CD4-positive, alpha-beta T cell (primary cell): ENCODE results near the gene BET1L. TPM values are rescaled to one million over a fixed set of nuclear protein-coding genes. Genes with fewer than 3 reads are reported as not detected.

Experiments
- ATAC-seq: fragments of 200-7000 bp; cut with Tn5 transposase; one replicate; pipeline ENCODE4 v1.10.0; 2022; ENCODE audit warnings: mild to moderate bottlenecking; ENCODE audit not compliant: poor library complexity
- CTCF ChIA-PET: fragments of 350-600 bp; sonication (Branson Sonifier 250); formaldehyde crosslinking; loops from one replicate; lab custom pipeline; 2021; ENCODE audit warnings: antibody characterized with exemption, inconsistent platforms; lab: Charles Lee
- POLR2A ChIA-PET: fragments of 350-600 bp; sonication (Branson Sonifier 250); formaldehyde crosslinking; loops from one replicate; lab custom pipeline; 2021; ENCODE audit warnings: antibody characterized with exemption, inconsistent platforms; lab: Charles Lee
- DNase-seq, 14 experiments: peaks; one replicate each; pipeline ENCODE4 v3.0.0-alpha.2; 2013 to 2020; ENCODE audit warnings: mixed read lengths in 2 of 14
- H3K27ac ChIP-seq, 2 donors: one replicate each; pipeline versions ENCODE4 v1.5.1 to v1.7.0; 2013; ENCODE audit warnings: low read length in 2 of 2, low read depth in 1 of 2, mild to moderate bottlenecking in 1 of 2
- H3K27me3 ChIP-seq, 2 experiments: 1 replicate in 1 of 2; 2 replicates in 1 of 2; pipeline versions ENCODE4 v1.6.1 to v1.7.0; 2013; ENCODE audit warnings: low read length in 2 of 2, control low read depth in 1 of 2, mild to moderate bottlenecking in 1 of 2, moderate library complexity in 1 of 2; ENCODE audit not compliant: insufficient read depth in 2 of 2, control insufficient read depth in 1 of 2
- H3K36me3 ChIP-seq: one replicate; pipeline ENCODE4 v1.6.1; 2013; ENCODE audit warnings: low read length, control low read depth; ENCODE audit not compliant: insufficient read depth
- H3K4me1 ChIP-seq: one replicate; pipeline ENCODE4 v1.6.1; 2013; ENCODE audit warnings: low read length, control low read depth; ENCODE audit not compliant: insufficient read depth
- H3K4me3 ChIP-seq: one replicate; pipeline ENCODE4 v1.5.1; 2013; ENCODE audit warnings: mild to moderate bottlenecking, low read length, moderate library complexity
- H3K9me3 ChIP-seq, 2 experiments: 1 replicate in 1 of 2; 2 replicates in 1 of 2; pipeline versions ENCODE4 v1.6.1 to v1.7.0; 2013; ENCODE audit warnings: low read length in 2 of 2, mild to moderate bottlenecking in 2 of 2, control low read depth in 1 of 2, moderate library complexity in 1 of 2; ENCODE audit not compliant: control insufficient read depth in 1 of 2, insufficient read depth in 1 of 2
- H3K27ac Mint-ChIP-seq: one replicate; pipeline ENCODE4 v1.8.0; 2020; ENCODE audit warnings: mixed read lengths
- H3K27me3 Mint-ChIP-seq: one replicate; pipeline ENCODE4 v1.8.0; 2021; ENCODE audit warnings: mixed read lengths
- H3K36me3 Mint-ChIP-seq: one replicate; pipeline ENCODE4 v1.8.0; 2021; ENCODE audit warnings: low read depth, mixed read lengths
- H3K4me1 Mint-ChIP-seq: one replicate; pipeline ENCODE4 v1.8.0; 2021; ENCODE audit warnings: low read depth, mixed read lengths
- H3K4me3 Mint-ChIP-seq: one replicate; pipeline ENCODE4 v1.8.0; 2020; ENCODE audit warnings: mild to moderate bottlenecking, mixed read lengths
- H3K9me3 Mint-ChIP-seq: one replicate; pipeline ENCODE4 v1.8.0; 2020; ENCODE audit warnings: mixed read lengths
- CTCF ChIP-seq: fragments of 200-600 bp; IDR thresholded peaks from one replicate; pipeline ENCODE4 v1.8.0; 2022; ENCODE audit warnings: antibody characterized with exemption, mild to moderate bottlenecking
- intact Hi-C, 2 experiments: fragments of 100-400 bp; cut with DNase I in 1 of 2; cut with micrococcal nuclease in 1 of 2; formaldehyde crosslinking; loops; one replicate each; pipeline versions ENCODE4 v1.15.1 to v1.9.0; 2023 to 2025; cut with DNase I, micrococcal nuclease
- total RNA-seq, 174 experiments: library from RNA in 2 of 174; stranded (reverse) in 2 of 174; gene quantifications; one replicate each; pipeline ENCODE4 v1.2.3 and lab custom pipeline; 2021 to 2026

Gene BET1L
- total RNA-seq, 2 experiments from 2014 or later: 69.5 to 72.7 TPM

DNA sequence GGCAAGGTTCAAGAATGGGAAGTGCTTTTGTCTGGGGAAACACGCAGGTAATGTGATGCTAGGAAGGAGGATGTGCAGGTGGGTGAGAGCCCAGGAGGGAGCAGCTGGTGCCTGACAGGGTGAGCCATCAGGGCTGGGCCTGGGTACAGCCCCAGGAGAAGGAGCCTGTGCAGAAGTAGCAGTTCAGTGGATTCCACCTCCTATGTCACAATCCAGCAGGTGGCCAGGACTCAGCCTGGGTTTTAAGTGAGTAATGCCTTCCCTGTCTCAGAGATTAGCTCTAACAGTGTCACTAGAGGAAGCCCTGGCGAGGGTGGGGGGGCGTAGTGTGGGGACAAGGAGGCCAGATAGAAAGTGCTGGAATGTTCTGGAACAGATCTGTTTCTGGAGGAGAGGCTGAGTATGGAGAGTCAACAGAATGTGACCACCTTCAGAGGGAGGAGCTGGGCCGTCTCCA is 8.4 kb upstream of the BET1L start:
- H3K27ac ChIP-seq: no peak overlapping the region
- H3K36me3 ChIP-seq: peaks cover 60% of the 10 kb centered on the region
- H3K9me3 Mint-ChIP-seq: no peaks in the 10 kb centered on the region
- H3K27me3 ChIP-seq: no peaks in the 10 kb centered on the region
- no peak for DNase-seq
- intact Hi-C loops: loop anchor here in 1 of 2 experiments (10.0 kb wide), 1 partner anchor 1529 kb away; no protein-coding TSS in a partner anchor
- ATAC-seq: no peak
- no peak overlapping the region for H3K4me3 Mint-ChIP-seq
- ChIA-PET POLR2A (interaction anchor here (0.6 to 2.1 kb wide), 3 partner anchors 9 to 593 kb away, joined by 3 to 20 read pairs (median 3); partner anchors contain the start of genes BET1L and RIC8A), CTCF (no interaction called here)
- no peak for TF ChIP-seq CTCF
- H3K4me1 ChIP-seq: peaks cover 6% of the 10 kb centered on the region
- no peak overlapping the region for H3K4me3 ChIP-seq
- H3K27ac Mint-ChIP-seq: no peak overlapping the region
- H3K36me3 Mint-ChIP-seq: peaks cover 70% of the 10 kb centered on the region
- no peaks in the 10 kb centered on the region for H3K27me3 Mint-ChIP-seq
- no peaks in the 10 kb centered on the region for H3K9me3 ChIP-seq
- no peaks in the 10 kb centered on the region for H3K4me1 Mint-ChIP-seq

DNA sequence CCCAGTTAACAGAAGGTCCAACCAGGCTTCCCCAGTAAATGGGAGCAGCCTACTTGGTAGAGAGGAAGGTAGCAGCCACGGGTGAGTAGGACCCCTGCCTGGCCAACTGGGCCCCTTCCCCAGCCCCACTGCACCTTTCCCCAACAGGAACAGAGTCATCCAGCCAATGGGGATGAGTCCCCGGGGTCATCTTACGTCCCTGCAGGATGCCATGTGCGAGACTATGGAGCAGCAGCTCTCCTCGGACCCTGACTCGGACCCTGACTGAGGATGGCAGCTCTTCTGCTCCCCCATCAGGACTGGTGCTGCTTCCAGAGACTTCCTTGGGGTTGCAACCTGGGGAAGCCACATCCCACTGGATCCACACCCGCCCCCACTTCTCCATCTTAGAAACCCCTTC is 6.9 kb upstream of the BET1L start:
- Mint-ChIP-seq H3K36me3 (peaks cover 76% of the 10 kb centered on the region), H3K4me1 (peaks cover 9% of the 10 kb centered on the region), H3K27me3 (no peaks in the 10 kb centered on the region), H3K27ac (no peak overlapping the region), H3K4me3 (no peak overlapping the region), H3K9me3 (no peaks in the 10 kb centered on the region)
- ChIA-PET POLR2A (no interaction called here), CTCF (no interaction called here)
- Histone ChIP-seq H3K27me3 (no peaks in the 10 kb centered on the region), H3K4me1 (peaks cover 21% of the 10 kb centered on the region), H3K4me3 (no peak overlapping the region), H3K36me3 (peaks cover 73% of the 10 kb centered on the region), H3K27ac (no peak overlapping the region), H3K9me3 (no peaks in the 10 kb centered on the region)
- no peak for DNase-seq
- no peak for ATAC-seq
- intact Hi-C loops: loop anchor here in 1 of 2 experiments (10.0 kb wide), 1 partner anchor 1531 kb away; no protein-coding TSS in a partner anchor
- no peak for TF ChIP-seq CTCF

- Histone ChIP-seq H3K4me3 (no peak overlapping the region), H3K4me1 (peaks cover 27% of the 10 kb centered on the region), H3K9me3 (no peaks in the 10 kb centered on the region), H3K27ac (no peak overlapping the region), H3K36me3 (peaks cover 73% of the 10 kb centered on the region), H3K27me3 (no peaks in the 10 kb centered on the region)
- peaks cover 81% of the 10 kb centered on the region for H3K36me3 Mint-ChIP-seq
- POLR2A ChIA-PET: no interaction called here
- ATAC-seq (no peak), DNase-seq (no peak)
- CTCF ChIA-PET: no interaction called here
- intact Hi-C loops: loop anchor here in 1 of 2 experiments (10.0 kb wide), 1 partner anchor 1532 kb away; no protein-coding TSS in a partner anchor
- no peak overlapping the region for H3K27ac Mint-ChIP-seq
- no peak overlapping the region for H3K4me3 Mint-ChIP-seq
- peaks cover 14% of the 10 kb centered on the region for H3K4me1 Mint-ChIP-seq
- H3K9me3 Mint-ChIP-seq: no peaks in the 10 kb centered on the region
- no peak for TF ChIP-seq CTCF
- no peaks in the 10 kb centered on the region for H3K27me3 Mint-ChIP-seq
Measured at GRCh38 chr11:213111-213510, 5.9 kb upstream of the BET1L start.
